Left lung (tissue), 14 donors: ENCODE data around the gene CDK5RAP1. TPM values are rescaled to one million over a fixed set of nuclear protein-coding genes. Genes with fewer than 3 reads are reported as not detected.

Experiments
- ATAC-seq: fragments of 200-7000 bp; cut with Tn5 transposase; one replicate; pipeline ENCODE4 v1.9.1; 2020; ENCODE audit warnings: moderate library complexity
- DNase-seq, 4 donors: peaks; one replicate each; pipeline ENCODE4 v3.0.0-alpha.2; 2013 to 2020
- H3K27ac ChIP-seq, 2 donors: fragments of 200-600 bp; sonication (generic) in 1 of 2; one replicate each; pipeline versions ENCODE4 v1.5.0 to v1.8.0; 2020 to 2021
- H3K27me3 ChIP-seq, 2 donors: fragments of 200-600 bp; sonication (generic) in 1 of 2; one replicate each; pipeline versions ENCODE4 v1.5.0 to v1.8.0; 2020 to 2021
- H3K36me3 ChIP-seq, 2 donors: fragments of 200-600 bp; sonication (generic) in 1 of 2; one replicate each; pipeline versions ENCODE4 v1.5.0 to v1.8.0; 2020 to 2021
- H3K4me1 ChIP-seq, 2 donors: fragments of 200-600 bp; one replicate each; pipeline ENCODE4 v1.8.0; 2021
- H3K4me3 ChIP-seq, 2 donors: fragments of 200-600 bp; sonication (generic) in 1 of 2; one replicate each; pipeline versions ENCODE4 v1.5.0 to v1.8.0; 2020 to 2021; ENCODE audit warnings: mild to moderate bottlenecking in 1 of 2
- H3K9me3 ChIP-seq, 2 donors: fragments of 200-600 bp; sonication (generic) in 1 of 2; one replicate each; pipeline versions ENCODE4 v1.5.0 to v1.8.0; 2020 to 2021
- CTCF ChIP-seq, 2 donors: fragments of 200-600 bp; sonication (generic) in 1 of 2; IDR thresholded peaks; one replicate each; pipeline versions ENCODE4 v1.5.0 to v1.8.0; 2021; ENCODE audit warnings: antibody characterized with exemption in 2 of 2
- intact Hi-C, 2 donors: fragments of 100-400 bp; cut with DNase I; formaldehyde crosslinking; loops; one replicate each; pipeline versions ENCODE4 v1.11.2 to v1.14.2; 2022
- long read RNA-seq, 12 donors: library from polyadenylated mRNA in 2 of 12; unstranded in 2 of 12; transcript quantifications; one replicate each; pipeline ENCODE4 v2.0.0 and lab custom pipeline, GENCODE V29; 2019 to 2026
- polyA plus RNA-seq, 6 donors: library from polyadenylated mRNA; unstranded; fragments of 120-200 nt; gene quantifications; one replicate each; pipeline ENCODE4 v1.2.1, GENCODE V29; 2013; ENCODE audit not compliant: insufficient read length in 6 of 6
- total RNA-seq, 2 donors: library from RNA; stranded (reverse); fragmentation: NEBNext Ultra II Directional; extraction: Animal tissue kit (Norgen Biotek cat#: 25700); gene quantifications; one replicate each; pipeline ENCODE4 v1.2.1, GENCODE V29; 2021
- donor health status: DM: no; HTN: yes; CAD: no.
- donor health status: DM: no; HTN: no; CAD: no.

CDK5RAP1 gene
- total RNA-seq, result 10 to 100 TPM; 20.9 to 21.0 TPM
- 10 to 100 TPM; 33.6 to 44.3 (median 37.3) TPM for polyA plus RNA-seq
- long read RNA-seq, donor 1, partial matches to known transcripts, result 5 of 9 reads
- long read RNA-seq, donor 1, other reads (novel, unspliced or antisense), result 0 of 9 reads
- long read RNA-seq, donor 2, partial matches to known transcripts, result 0 of 2 reads
- long read RNA-seq, donor 2, other reads (novel, unspliced or antisense), result 0 of 2 reads
- long read RNA-seq, donor 3, partial matches to known transcripts, result 0 of 2 reads
- long read RNA-seq, donor 3, other reads (novel, unspliced or antisense), result 0 of 2 reads
- long read RNA-seq, donor 4, transcript CDK5RAP1-202 (14 exons, 2,122 nt), result major isoform, 7 of 14 reads
- long read RNA-seq, donor 4, partial matches to known transcripts, result 3 of 14 reads
- long read RNA-seq, donor 4, other reads (novel, unspliced or antisense), result 4 of 14 reads
- long read RNA-seq, donor 5, partial matches to known transcripts, result 0 of 3 reads
- long read RNA-seq, donor 5, other reads (novel, unspliced or antisense), result 0 of 3 reads
- long read RNA-seq, donor 6, partial matches to known transcripts, result 0 of 1 reads
- long read RNA-seq, donor 6, other reads (novel, unspliced or antisense), result 0 of 1 reads
- long read RNA-seq, donor 7, partial matches to known transcripts, result 0 of 4 reads
- long read RNA-seq, donor 7, other reads (novel, unspliced or antisense), result 0 of 4 reads
- long read RNA-seq, donor 8, partial matches to known transcripts, result 0 of 4 reads
- long read RNA-seq, donor 8, other reads (novel, unspliced or antisense), result 0 of 4 reads
- long read RNA-seq, donor 9, result 0 reads
- long read RNA-seq, donor 10, transcript CDK5RAP1-202 (14 exons, 2,122 nt), result major isoform, 11 of 20 reads
- long read RNA-seq, donor 10, partial matches to known transcripts, result 1 of 20 reads
- long read RNA-seq, donor 10, other reads (novel, unspliced or antisense), result 6 of 20 reads
- long read RNA-seq, donor 11, result 0 reads
- long read RNA-seq, donor 12, partial matches to known transcripts, result 0 of 1 reads
- long read RNA-seq, donor 12, other reads (novel, unspliced or antisense), result 0 of 1 reads

DNA sequence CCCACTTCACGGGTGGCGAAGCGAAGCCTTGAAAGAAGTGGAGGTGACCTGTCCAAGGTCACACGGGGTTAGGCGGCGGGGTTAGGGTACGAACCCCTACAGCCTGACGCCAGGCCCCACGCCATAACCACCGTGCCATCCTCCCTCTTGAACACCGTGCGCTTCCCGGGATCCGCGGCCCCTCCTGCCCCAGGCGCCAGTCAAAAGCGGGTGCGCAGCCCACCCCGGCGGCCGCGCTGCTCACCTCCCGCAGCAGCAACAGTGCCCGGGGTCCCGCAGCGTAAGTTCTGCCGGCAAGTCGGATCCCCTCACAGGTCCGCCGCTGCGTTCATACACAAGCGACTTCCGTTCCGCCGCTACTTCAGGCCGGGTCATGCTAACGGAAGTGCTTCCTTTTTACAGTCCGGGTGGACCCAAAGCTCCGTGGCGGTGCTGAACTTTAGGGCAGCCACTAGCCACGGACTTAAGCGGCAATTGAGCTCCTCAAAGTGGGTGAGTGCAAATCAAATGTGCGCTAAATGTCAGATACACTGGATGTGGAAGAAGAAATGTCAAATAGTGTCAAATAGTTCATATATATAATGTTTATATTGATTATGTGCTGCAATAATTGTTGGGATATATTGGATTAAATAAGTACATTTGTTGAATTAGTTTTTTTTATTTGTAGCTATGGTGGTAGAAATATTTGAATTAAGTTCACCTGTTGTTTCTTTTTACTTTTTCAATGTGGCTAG is at the start of gene CDK5RAP1:
Gene CDK5RAP1 (minus strand): TSS at position 336 of the 737 bp plus-strand sequence. CDS start 4,455 bp downstream, outside the sequence.
- peak within 1 kb of the TSS; percentile 22 to 73 for H3K27ac ChIP-seq
- DNase-seq (peak; percentile 85 to 91 (median 88)), ATAC-seq (peak; percentile 99)
- no peak for TF ChIP-seq CTCF (IDR thresholded peaks at IDR 0.05)
- H3K27me3 ChIP-seq, result no peaks in the 10 kb centered on the region
- peaks cover 13 to 31% of the 10 kb centered on the region in 2 donors for H3K4me1 ChIP-seq
- H3K36me3 ChIP-seq, result peaks cover 0 to 10% of the 10 kb centered on the region in 2 donors
- H3K4me3 ChIP-seq, result peak within 1 kb of the TSS; percentile 92 to 97
- H3K9me3 ChIP-seq, result no peaks in the 10 kb centered on the region
- intact Hi-C loops, result no loop called here

GRCh38 chr20:33450867-33451266 is 49.5 kb upstream of the CDK5RAP1 start:
- Histone ChIP-seq H3K9me3 (peaks cover 0 to 3% of the 10 kb centered on the region in 2 donors), H3K27me3 (no peaks in the 10 kb centered on the region), H3K36me3 (no peaks in the 10 kb centered on the region), H3K4me1 (no peaks in the 10 kb centered on the region), H3K27ac (no peak overlapping the region), H3K4me3 (no peak overlapping the region)
- ATAC-seq (no peak), DNase-seq (no peak)
- intact Hi-C loops, result no loop called here
- no peak for TF ChIP-seq CTCF (IDR thresholded peaks at IDR 0.05)

- H3K36me3 ChIP-seq, result no peaks in the 10 kb centered on the region
- DNase-seq, result no peak
- H3K4me3 ChIP-seq, result no peak overlapping the region
- ATAC-seq, result no peak
- peaks cover 0 to 3% of the 10 kb centered on the region in 2 donors for H3K9me3 ChIP-seq
- peaks cover 0 to 11% of the 10 kb centered on the region in 2 donors for H3K27me3 ChIP-seq
- H3K4me1 ChIP-seq, result peaks cover 0 to 16% of the 10 kb centered on the region in 2 donors
- TF ChIP-seq CTCF (IDR thresholded peaks at IDR 0.05), result no peak
- intact Hi-C loops, result no loop called here
- no peak overlapping the region for H3K27ac ChIP-seq
Observed at GRCh38 chr20:33445881-33446625, 44.7 kb upstream of the CDK5RAP1 start.

- peak overlapping the region in 1 of 2 donors; percentile 79 for H3K4me3 ChIP-seq
- TF ChIP-seq CTCF (IDR thresholded peaks at IDR 0.05), result no peak
- no peak overlapping the region for H3K27ac ChIP-seq
- H3K4me1 ChIP-seq, result peaks cover 0 to 16% of the 10 kb centered on the region in 2 donors
- H3K36me3 ChIP-seq, result no peaks in the 10 kb centered on the region
- DNase-seq (no peak), ATAC-seq (no peak)
- peaks cover 0 to 3% of the 10 kb centered on the region in 2 donors for H3K9me3 ChIP-seq
- peaks cover 0 to 11% of the 10 kb centered on the region in 2 donors for H3K27me3 ChIP-seq
- intact Hi-C loops, result no loop called here
Observed at GRCh38 chr20:33444797-33445560, 43.7 kb upstream of the CDK5RAP1 start.
